Measurements from ENCODE around the gene SMARCAL1. TPM values are rescaled to one million over a fixed set of nuclear protein-coding genes. Genes with fewer than 3 reads are reported as not detected.
A peak's percentile ranks its signal among the peaks of the same experiment; 100 is the strongest.

SMARCAL1 gene
- total RNA-seq, 1 donor from 2014 or later: 5.3 TPM

- Histone ChIP-seq H3K36me3 (peaks cover 39 to 50% of the 10 kb centered on the region in 2 donors), H3K9me3 (no peaks in the 10 kb centered on the region), H3K27ac (peak overlapping the region in 1 of 2 donors; percentile 73), H3K4me1 (peaks cover 8 to 13% of the 10 kb centered on the region in 2 donors), H3K4me3 (peak overlapping the region; percentile 74 to 83), H3K27me3 (no peaks in the 10 kb centered on the region)
- no peak for DNase-seq (ENCODE audit: low spot score in 2 of 2)
- intact Hi-C loops (cut with DNase I): no loop called here
- TF ChIP-seq CTCF (IDR thresholded peaks at IDR 0.05): no peak
Measured at GRCh38 chr2:216499641-216500218, 87.4 kb downstream of the SMARCAL1 start.

- peaks cover 39 to 56% of the 10 kb centered on the region in 2 donors for H3K36me3 ChIP-seq
- H3K4me1 ChIP-seq: peaks cover 8 to 13% of the 10 kb centered on the region in 2 donors
- peak overlapping the region in 1 of 2 donors; percentile 83 for H3K4me3 ChIP-seq
Measured at GRCh38 chr2:216500572-216500971, 88.3 kb downstream of the SMARCAL1 start.

GRCh38 chr2:216501854-216502253 lies 89.6 kb downstream of the SMARCAL1 start:
- no peak for DNase-seq (ENCODE audit: low spot score in 2 of 2)
- Histone ChIP-seq H3K4me3 (no peak overlapping the region), H3K27me3 (no peaks in the 10 kb centered on the region), H3K27ac (no peak overlapping the region), H3K36me3 (peaks cover 39 to 56% of the 10 kb centered on the region in 2 donors), H3K4me1 (peaks cover 8 to 13% of the 10 kb centered on the region in 2 donors), H3K9me3 (no peaks in the 10 kb centered on the region)
- TF ChIP-seq CTCF (IDR thresholded peaks at IDR 0.05): no peak
- intact Hi-C loops (cut with DNase I): no loop called here

More at GRCh38 chr2:216500572-216500971, 88.3 kb downstream of the SMARCAL1 start:
- no peak overlapping the region for H3K27ac ChIP-seq
- TF ChIP-seq CTCF (IDR thresholded peaks at IDR 0.05): no peak
- DNase-seq (ENCODE audit: low spot score in 2 of 2): no peak
- intact Hi-C loops (cut with DNase I): no loop called here
- no peaks in the 10 kb centered on the region for H3K9me3 ChIP-seq
- H3K27me3 ChIP-seq: no peaks in the 10 kb centered on the region

- H3K9me3 ChIP-seq: no peaks in the 10 kb centered on the region
- intact Hi-C loops (cut with DNase I): no loop called here
- peaks cover 8 to 9% of the 10 kb centered on the region in 2 donors for H3K4me1 ChIP-seq
- H3K36me3 ChIP-seq: peaks cover 39 to 56% of the 10 kb centered on the region in 2 donors
- H3K27me3 ChIP-seq: no peaks in the 10 kb centered on the region
- no peak for DNase-seq (ENCODE audit: low spot score in 2 of 2)
- TF ChIP-seq CTCF (IDR thresholded peaks at IDR 0.05): no peak
- H3K4me3 ChIP-seq: no peak overlapping the region
- no peak overlapping the region for H3K27ac ChIP-seq
Measured at GRCh38 chr2:216502381-216503158, 90.3 kb downstream of the SMARCAL1 start.

- no peak overlapping the region for H3K27ac ChIP-seq
- H3K36me3 ChIP-seq: peaks cover 39 to 56% of the 10 kb centered on the region in 2 donors
- TF ChIP-seq CTCF (IDR thresholded peaks at IDR 0.05): no peak
- no peaks in the 10 kb centered on the region for H3K9me3 ChIP-seq
- DNase-seq (ENCODE audit: low spot score in 2 of 2): no peak
- peaks cover 4 to 8% of the 10 kb centered on the region in 2 donors for H3K4me1 ChIP-seq
- no peak overlapping the region for H3K4me3 ChIP-seq
- H3K27me3 ChIP-seq: no peaks in the 10 kb centered on the region
- intact Hi-C loops (cut with DNase I): no loop called here
Measured at GRCh38 chr2:216503159-216503629, 90.9 kb downstream of the SMARCAL1 start.
